HL-60/S4 (cell line): ENCODE measurements around the gene ADAM33.

Experiments used
- in situ Hi-C: fragments of 300-500 bp; cut with MboI; formaldehyde crosslinking; loops from 2 replicates; pipeline ENCODE4 v1.14.3; 2022; ENCODE audit warnings: low sequenced_read_pairs

The ADAM33 gene

GRCh38 chr20:3670511-3670910, 11.3 kb downstream of the ADAM33 start:
- in situ Hi-C loops: no loop called here

GRCh38 chr20:3669710-3670367, 12.0 kb downstream of the ADAM33 start:
- in situ Hi-C loops: no loop called here

GRCh38 chr20:3667434-3668037, 14.3 kb downstream of the ADAM33 start:
- in situ Hi-C loops: no loop called here

GRCh38 chr20:3663858-3664257, 18.0 kb downstream of the ADAM33 start:
- in situ Hi-C loops: no loop called here

- in situ Hi-C loops: no loop called here
Observed at GRCh38 chr20:3663031-3663701, 18.6 kb downstream of the ADAM33 start, which contains the start of gene GFRA4. GFRA4 (minus strand) TSS chr20:3663399; CDS start chr20:3663399, 0 bp downstream.

- in situ Hi-C loops: no loop called here
Observed at GRCh38 chr20:3661814-3662665, 19.8 kb downstream of the ADAM33 start.

- in situ Hi-C loops: no loop called here
Observed at GRCh38 chr20:3661060-3661813, 20.6 kb downstream of the ADAM33 start.

- in situ Hi-C loops: no loop called here
Observed at GRCh38 chr20:3660262-3661059, 21.3 kb downstream of the ADAM33 start.

- in situ Hi-C loops: no loop called here
Observed at GRCh38 chr20:3659492-3660261, 22.1 kb downstream of the ADAM33 start.

- in situ Hi-C loops: no loop called here
Observed at GRCh38 chr20:3658716-3659491, 22.9 kb downstream of the ADAM33 start.

- in situ Hi-C loops: no loop called here
Observed at GRCh38 chr20:3658019-3658715, 23.6 kb downstream of the ADAM33 start.

- in situ Hi-C loops: no loop called here
Observed at GRCh38 chr20:3655131-3655405, 26.7 kb downstream of the ADAM33 start.

GRCh38 chr20:3654326-3655130, 27.3 kb downstream of the ADAM33 start:
- in situ Hi-C loops: no loop called here

GRCh38 chr20:3653921-3654320, 27.9 kb downstream of the ADAM33 start:
- in situ Hi-C loops: no loop called here

GRCh38 chr20:3652676-3653596, 28.9 kb downstream of the ADAM33 start:
- in situ Hi-C loops: no loop called here

- in situ Hi-C loops: no loop called here
Observed at GRCh38 chr20:3652221-3652620, 29.6 kb downstream of the ADAM33 start.
